Measurements from ENCODE around the gene RACK1. TPM values are rescaled to one million over a fixed set of nuclear protein-coding genes. Genes with fewer than 3 reads are reported as not detected.
"Not testable (repeated sequence)": the region's sequence is repeated elsewhere in the genome, so short reads cannot be mapped to it uniquely, and the experiment has no call there.

The RACK1 gene
- total and polyA plus RNA-seq, 8 donors: 814 to 3,034 (median 2,078) TPM

DNA sequence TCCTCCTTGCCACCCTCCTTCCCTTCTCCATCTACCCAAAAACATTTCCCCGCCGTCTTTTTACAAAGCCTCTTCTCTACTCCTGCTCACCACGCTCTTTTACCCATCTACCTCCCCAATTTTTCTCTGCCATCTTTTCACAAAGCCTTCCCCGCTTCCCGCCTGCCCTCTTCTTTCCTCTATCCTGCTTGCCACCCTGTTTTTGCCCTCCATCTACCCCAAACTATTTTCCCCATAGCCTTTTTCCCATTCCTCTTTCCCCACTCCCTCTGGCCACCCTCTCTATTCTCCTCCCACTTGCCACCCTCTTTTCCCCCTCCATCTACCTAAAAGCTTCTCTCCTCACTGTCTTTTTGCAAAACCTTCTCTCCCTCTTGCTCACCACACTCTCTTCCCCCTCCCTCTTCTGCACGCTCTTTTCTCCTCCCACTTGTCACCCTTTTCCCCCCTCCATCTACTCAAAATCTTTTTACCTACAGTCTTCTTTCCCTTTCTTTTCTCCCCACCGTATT is 36.6 kb upstream of the RACK1 start:
- Histone ChIP-seq H3K27me3 (no peaks in the 10 kb centered on the region), H3K36me3 (no peaks in the 10 kb centered on the region), H3K9me3 (no peaks in the 10 kb centered on the region), H3K27ac (no peak overlapping the region), H3K4me1 (no peaks in the 10 kb centered on the region), H3K4me3 (no peak overlapping the region)
- intact Hi-C loops (cut with DNase I; ENCODE audit: low total_unique reads): no loop called here
- no peak for DNase-seq
- TF ChIP-seq POLR2AphosphoS5 (IDR thresholded peaks at IDR 0.05): no peak
- TF ChIP-seq POLR2A (IDR thresholded peaks at IDR 0.05): no peak
- TF ChIP-seq, protein P1, sequence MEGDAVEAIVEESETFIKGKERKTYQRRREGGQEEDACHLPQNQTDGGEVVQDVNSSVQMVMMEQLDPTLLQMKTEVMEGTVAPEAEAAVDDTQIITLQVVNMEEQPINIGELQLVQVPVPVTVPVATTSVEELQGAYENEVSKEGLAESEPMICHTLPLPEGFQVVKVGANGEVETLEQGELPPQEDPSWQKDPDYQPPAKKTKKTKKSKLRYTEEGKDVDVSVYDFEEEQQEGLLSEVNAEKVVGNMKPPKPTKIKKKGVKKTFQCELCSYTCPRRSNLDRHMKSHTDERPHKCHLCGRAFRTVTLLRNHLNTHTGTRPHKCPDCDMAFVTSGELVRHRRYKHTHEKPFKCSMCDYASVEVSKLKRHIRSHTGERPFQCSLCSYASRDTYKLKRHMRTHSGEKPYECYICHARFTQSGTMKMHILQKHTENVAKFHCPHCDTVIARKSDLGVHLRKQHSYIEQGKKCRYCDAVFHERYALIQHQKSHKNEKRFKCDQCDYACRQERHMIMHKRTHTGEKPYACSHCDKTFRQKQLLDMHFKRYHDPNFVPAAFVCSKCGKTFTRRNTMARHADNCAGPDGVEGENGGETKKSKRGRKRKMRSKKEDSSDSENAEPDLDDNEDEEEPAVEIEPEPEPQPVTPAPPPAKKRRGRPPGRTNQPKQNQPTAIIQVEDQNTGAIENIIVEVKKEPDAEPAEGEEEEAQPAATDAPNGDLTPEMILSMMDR (IDR thresholded peaks at IDR 0.05): no peak
- TF ChIP-seq EP300 (IDR thresholded peaks at IDR 0.05): no peak
- 85 to 92% (median 88%) methylated on average over 7 of the region's 7 CpGs for WGBS, 5 donors

DNA sequence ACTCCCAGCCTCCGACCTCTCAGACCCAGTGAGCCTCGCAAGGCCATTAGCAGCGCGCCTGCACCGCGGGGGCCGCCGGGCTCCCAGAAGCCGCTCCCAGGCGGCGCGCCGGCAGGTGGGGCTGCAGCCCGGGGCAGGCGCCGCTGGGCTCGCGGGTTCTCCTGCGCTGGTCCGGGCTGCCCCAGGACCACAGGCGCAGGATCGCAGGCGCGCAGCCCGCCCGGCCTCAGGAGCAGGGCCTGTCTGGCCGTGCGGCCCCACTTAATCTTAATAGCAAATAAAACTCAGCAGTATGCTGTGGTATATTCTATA is 29.7 kb upstream of the RACK1 start:
- peak; percentile 51 to 65 for DNase-seq
- intact Hi-C loops (cut with DNase I; ENCODE audit: low total_unique reads); H3K4me1 ChIP-seq; H3K36me3 ChIP-seq; H3K9me3 ChIP-seq; H3K27me3 ChIP-seq: not testable (repeated sequence)
- peak overlapping the region in 3 of 4 donors; percentile 13 to 16 (median 13) for H3K4me3 ChIP-seq
- TF ChIP-seq, protein P1 (IDR thresholded peaks at IDR 0.05): peak in 3 of 7 experiments; percentile 15 to 39 (median 21)
- 17 to 28% (median 21%) methylated on average over 26 to 28 of the region's 28 CpGs for WGBS, 5 donors
- peak overlapping the region in 1 of 5 donors; percentile 29 for H3K27ac ChIP-seq

DNA sequence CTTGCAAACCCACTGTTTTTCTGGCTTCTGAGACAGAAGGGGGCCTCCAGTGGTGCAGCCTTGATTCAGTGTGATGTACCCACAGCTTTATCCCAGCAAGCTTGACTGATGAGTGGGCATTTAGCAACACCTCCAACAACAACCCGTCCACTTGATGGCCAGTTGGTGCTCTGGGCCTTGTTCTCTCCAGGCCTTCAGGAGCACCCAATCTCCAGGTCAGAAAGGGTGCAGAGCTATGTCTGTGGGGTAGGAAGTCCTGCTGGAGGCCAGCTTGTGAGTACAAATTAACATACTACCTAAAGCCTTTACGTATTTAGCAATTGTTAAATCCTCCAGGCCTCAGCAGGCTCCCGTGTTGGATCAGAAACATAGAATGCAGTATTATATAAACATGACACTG is 27.4 kb upstream of the RACK1 start:
- WGBS, 5 donors: 85 to 91% (median 89%) methylated on average over 3 of the region's 3 CpGs
- Histone ChIP-seq H3K9me3 (no peaks in the 10 kb centered on the region), H3K27ac (no peak overlapping the region), H3K36me3 (no peaks in the 10 kb centered on the region), H3K4me3 (no peak overlapping the region), H3K4me1 (peaks cover 0 to 5% (median 2%) of the 10 kb centered on the region in 4 donors), H3K27me3 (no peaks in the 10 kb centered on the region)
- TF ChIP-seq POLR2A (IDR thresholded peaks at IDR 0.05): no peak
- DNase-seq: no peak
- intact Hi-C loops (cut with DNase I; ENCODE audit: low total_unique reads): no loop called here

DNA sequence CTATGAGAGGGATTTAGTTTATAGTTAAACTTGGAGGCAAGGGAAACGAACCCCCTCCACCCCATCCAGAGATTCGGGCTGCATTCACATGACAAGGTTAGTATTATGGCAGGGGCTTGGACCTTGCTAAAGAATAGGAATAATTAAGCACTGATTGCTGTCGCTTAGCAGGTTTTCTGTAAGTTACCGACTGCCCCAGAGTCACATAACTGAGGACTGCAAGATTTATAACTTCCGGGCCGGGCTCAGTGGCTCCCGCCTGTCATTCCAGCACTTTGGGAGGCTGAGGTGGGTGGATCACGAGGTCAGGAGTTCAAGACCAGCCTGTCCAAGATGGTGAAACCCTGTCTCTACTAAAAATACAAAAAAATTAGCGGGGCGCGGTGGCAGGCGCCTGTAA is 24.2 kb upstream of the RACK1 start:
- 83 to 91% (median 86%) methylated on average over 12 of the region's 12 CpGs for WGBS, 5 donors
- H3K27me3 ChIP-seq; DNase-seq; H3K27ac ChIP-seq; H3K4me3 ChIP-seq; H3K9me3 ChIP-seq; intact Hi-C loops (cut with DNase I; ENCODE audit: low total_unique reads): not testable (repeated sequence)
- peaks cover 0 to 14% (median 13%) of the 10 kb centered on the region in 4 donors for H3K36me3 ChIP-seq
- H3K4me1 ChIP-seq: peaks cover 0 to 11% (median 7%) of the 10 kb centered on the region in 4 donors

DNA sequence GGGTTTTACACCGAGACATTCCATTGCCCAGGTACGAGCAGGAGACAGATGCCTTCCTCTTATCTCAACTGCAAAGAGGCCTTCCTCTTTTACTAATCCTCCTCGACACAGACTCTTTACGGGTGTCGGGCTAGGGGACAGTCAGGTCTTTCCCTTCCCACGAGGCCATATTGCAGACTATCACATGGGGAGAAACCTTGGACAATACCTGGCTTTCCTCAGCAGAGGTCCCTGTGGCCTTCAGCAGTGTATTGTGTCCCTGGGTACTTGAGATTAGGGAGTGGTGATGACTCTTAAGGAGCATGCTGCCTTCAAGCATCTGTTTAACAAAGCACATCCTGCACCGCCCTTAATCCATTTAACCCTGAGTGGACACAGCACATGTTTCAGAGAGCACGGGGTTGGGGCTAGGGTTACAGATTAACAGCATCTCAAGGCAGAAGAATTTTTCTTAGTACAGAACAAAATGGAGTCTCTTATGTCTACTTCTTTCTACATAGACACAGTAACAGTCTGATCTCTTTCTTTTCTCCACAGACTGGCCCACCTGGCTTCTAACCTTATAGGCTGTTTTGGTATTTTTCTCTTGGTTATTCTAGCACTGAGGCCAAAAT is 23.7 kb upstream of the RACK1 start:
- intact Hi-C loops (cut with DNase I; ENCODE audit: low total_unique reads); H3K9me3 ChIP-seq; DNase-seq; H3K27me3 ChIP-seq; H3K27ac ChIP-seq; H3K4me3 ChIP-seq: not testable (repeated sequence)
- Histone ChIP-seq H3K36me3 (peaks cover 0 to 14% (median 13%) of the 10 kb centered on the region in 4 donors), H3K4me1 (peaks cover 0 to 16% (median 12%) of the 10 kb centered on the region in 4 donors)
- 46 to 56% (median 53%) methylated on average over 8 of the region's 8 CpGs for WGBS, 5 donors

DNA sequence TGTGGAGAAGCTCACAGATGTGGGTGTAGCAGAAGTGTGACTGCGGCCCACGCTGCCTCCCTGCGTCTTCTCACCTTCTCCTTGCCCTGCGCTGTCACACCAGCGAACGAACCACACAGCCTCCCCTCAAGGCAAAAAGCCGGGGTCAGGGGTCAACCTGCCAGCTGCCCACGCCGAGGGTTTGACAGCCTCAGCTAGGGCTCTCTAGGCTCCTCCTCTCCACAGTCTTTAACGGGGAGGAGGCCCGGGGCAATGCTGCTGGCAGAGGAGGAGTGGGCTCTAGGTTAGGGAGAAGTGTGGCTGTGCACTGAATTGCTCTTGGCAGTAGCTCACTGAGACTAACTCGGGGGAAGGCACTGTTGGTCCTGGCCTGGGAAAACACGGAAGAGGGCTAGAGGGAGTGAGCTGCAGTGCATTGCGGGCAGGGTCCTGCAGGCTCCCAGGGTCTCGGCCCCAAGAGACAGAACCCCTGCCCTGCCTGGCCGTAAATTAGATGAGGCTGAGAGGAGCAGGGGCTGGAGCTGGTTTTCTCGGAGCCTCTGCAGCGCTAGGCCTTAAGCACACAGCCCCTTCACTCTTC is 21.5 kb upstream of the RACK1 start:
- TF ChIP-seq, protein P1 (IDR thresholded peaks at IDR 0.05): no peak
- TF ChIP-seq POLR2A (IDR thresholded peaks at IDR 0.05) (no peak), POLR2AphosphoS5 (IDR thresholded peaks at IDR 0.05) (no peak)
- H3K36me3 ChIP-seq: peaks cover 0 to 14% (median 13%) of the 10 kb centered on the region in 4 donors
- peaks cover 1 to 25% (median 18%) of the 10 kb centered on the region in 4 donors for H3K4me1 ChIP-seq
- no peaks in the 10 kb centered on the region for H3K27me3 ChIP-seq
- no peak for DNase-seq
- H3K9me3 ChIP-seq: no peaks in the 10 kb centered on the region
- H3K4me3 ChIP-seq: no peak overlapping the region
- 74 to 85% (median 82%) methylated on average over 14 to 18 of the region's 18 CpGs for WGBS, 5 donors
- no peak overlapping the region for H3K27ac ChIP-seq
- intact Hi-C loops (cut with DNase I; ENCODE audit: low total_unique reads): no loop called here
